Measurements from ENCODE around the gene RPS15. TPM values are rescaled to one million over a fixed set of nuclear protein-coding genes. Genes with fewer than 3 reads are reported as not detected.

Gene RPS15
- total and polyA plus RNA-seq, 4 donors, result 574 to 2,993 (median 1,933) TPM

DNA sequence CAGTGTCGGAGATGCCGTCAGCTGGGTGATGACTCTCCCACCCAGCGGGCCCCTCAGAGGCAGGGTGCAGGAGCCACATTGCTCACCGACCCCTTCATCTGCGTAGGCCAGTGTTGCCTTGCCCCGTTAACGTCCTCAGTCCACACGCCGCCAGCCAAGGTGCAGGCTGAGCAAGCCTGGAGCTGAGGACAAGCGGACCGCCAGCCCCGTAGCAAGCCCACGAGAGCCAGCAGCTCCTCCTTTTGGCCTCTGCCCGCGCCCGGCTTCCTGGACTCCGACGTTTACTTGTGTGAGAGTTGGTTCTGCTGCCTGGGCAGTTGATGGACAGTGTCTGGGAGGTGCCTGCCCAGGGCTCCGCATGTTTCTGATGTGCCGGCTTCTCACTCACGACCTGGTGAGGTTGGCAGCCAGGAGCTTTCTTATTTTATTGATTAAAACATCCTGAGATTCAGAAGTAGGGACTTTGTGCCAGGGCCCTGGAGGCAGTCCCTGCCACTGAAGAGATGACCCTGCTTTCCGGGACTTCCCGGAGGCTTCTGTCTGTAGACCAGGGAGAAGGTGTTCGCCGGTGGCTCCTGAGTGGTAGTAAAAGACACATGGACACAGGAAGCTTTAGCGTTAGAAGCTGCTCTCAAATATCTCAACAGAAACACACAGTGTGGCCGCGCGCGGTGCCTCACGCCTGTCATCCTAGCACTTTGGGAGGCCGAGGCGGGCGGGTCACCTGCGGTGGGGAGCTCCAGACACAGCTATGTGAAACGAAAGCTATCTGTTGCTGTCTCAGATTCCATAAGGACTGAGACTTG is 25.0 kb upstream of the RPS15 start:
- 79 to 86% methylated on average over 36 of the region's 36 CpGs for WGBS, 2 donors
- H3K9me3 ChIP-seq (ENCODE audit: control insufficient read depth in 4 of 4, insufficient read depth in 3 of 4, low read length in 3 of 4), result no peaks in the 10 kb centered on the region
- H3K36me3 ChIP-seq (ENCODE audit: control insufficient read depth in 4 of 4, insufficient read depth in 4 of 4, low read length in 4 of 4), result peaks cover 0 to 21% (median 4%) of the 10 kb centered on the region in 4 donors
- no peaks in the 10 kb centered on the region for H3K27me3 ChIP-seq (ENCODE audit: control insufficient read depth in 3 of 3, insufficient read depth in 3 of 3, low read length in 2 of 3)
- peaks cover 16 to 63% (median 41%) of the 10 kb centered on the region in 5 donors for H3K4me1 ChIP-seq (ENCODE audit: control insufficient read depth in 5 of 5, insufficient read depth in 5 of 5, low read length in 5 of 5)
- H3K27ac ChIP-seq (ENCODE audit: low read depth in 1 of 2, low read length in 1 of 2), result no peak overlapping the region
- DNase-seq (no peak), ATAC-seq (ENCODE audit: insufficient read depth, low FRiP score) (no peak)
- no peak overlapping the region for H3K4me3 ChIP-seq
- TF ChIP-seq, protein P1, sequence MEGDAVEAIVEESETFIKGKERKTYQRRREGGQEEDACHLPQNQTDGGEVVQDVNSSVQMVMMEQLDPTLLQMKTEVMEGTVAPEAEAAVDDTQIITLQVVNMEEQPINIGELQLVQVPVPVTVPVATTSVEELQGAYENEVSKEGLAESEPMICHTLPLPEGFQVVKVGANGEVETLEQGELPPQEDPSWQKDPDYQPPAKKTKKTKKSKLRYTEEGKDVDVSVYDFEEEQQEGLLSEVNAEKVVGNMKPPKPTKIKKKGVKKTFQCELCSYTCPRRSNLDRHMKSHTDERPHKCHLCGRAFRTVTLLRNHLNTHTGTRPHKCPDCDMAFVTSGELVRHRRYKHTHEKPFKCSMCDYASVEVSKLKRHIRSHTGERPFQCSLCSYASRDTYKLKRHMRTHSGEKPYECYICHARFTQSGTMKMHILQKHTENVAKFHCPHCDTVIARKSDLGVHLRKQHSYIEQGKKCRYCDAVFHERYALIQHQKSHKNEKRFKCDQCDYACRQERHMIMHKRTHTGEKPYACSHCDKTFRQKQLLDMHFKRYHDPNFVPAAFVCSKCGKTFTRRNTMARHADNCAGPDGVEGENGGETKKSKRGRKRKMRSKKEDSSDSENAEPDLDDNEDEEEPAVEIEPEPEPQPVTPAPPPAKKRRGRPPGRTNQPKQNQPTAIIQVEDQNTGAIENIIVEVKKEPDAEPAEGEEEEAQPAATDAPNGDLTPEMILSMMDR (IDR thresholded peaks at IDR 0.05; ENCODE audit: control extremely low read depth, extremely low read depth), result no peak
- H3K9ac ChIP-seq (ENCODE audit: insufficient read depth in 1 of 2, low read length in 2 of 2), result no peak overlapping the region

DNA sequence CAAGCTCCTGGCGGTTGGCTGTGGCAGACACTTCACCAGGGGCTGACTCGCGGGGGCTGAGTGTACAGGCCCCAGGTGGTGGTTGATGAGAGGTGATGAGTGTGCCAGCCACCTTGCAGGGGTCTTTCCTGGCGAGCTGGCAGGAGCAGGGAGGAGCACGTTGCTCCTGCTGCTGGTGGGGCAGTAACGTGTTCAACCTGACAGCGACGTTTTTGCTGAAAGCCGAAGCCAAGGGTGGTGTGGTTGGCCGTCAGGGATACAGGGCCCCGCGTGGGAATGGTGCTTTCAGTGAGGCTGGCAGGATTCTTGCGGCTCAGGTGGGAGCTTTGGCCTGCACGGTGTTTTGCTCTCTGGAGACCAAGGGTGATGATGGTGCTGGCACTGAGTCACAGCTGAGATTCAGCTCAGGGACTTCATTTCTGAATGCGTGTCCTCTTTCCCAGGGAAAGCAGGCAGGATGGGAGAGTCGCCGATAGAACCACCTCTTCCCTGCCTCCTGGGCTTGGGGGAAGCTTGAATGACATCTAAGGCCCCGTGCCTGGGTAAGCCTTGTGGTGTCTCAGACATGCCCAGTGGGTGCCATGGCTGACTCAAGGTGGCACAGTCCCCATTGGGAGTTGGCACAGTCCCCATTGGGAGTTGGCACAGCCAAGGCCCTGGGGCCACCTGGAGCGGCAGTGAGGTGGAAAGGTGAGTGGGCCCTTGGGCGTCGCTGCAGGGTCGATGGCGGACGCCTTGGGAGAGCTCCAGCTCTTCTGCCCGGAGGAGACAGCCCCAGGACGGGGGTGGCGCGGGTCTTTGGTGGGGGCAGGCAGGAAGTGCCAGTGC is 22.0 kb upstream of the RPS15 start:
- ATAC-seq (ENCODE audit: insufficient read depth, low FRiP score), result no peak
- H3K27ac ChIP-seq (ENCODE audit: low read depth in 1 of 2, low read length in 1 of 2), result peak overlapping the region; percentile 79 to 83
- peaks cover 14 to 41% (median 25%) of the 10 kb centered on the region in 5 donors for H3K4me1 ChIP-seq (ENCODE audit: control insufficient read depth in 5 of 5, insufficient read depth in 5 of 5, low read length in 5 of 5)
- peaks cover 0 to 41% (median 4%) of the 10 kb centered on the region in 4 donors for H3K36me3 ChIP-seq (ENCODE audit: control insufficient read depth in 4 of 4, insufficient read depth in 4 of 4, low read length in 4 of 4)
- peak overlapping the region; percentile 37 to 73 for H3K9ac ChIP-seq (ENCODE audit: insufficient read depth in 1 of 2, low read length in 2 of 2)
- no peaks in the 10 kb centered on the region for H3K27me3 ChIP-seq (ENCODE audit: control insufficient read depth in 3 of 3, insufficient read depth in 3 of 3, low read length in 2 of 3)
- no peaks in the 10 kb centered on the region for H3K9me3 ChIP-seq (ENCODE audit: control insufficient read depth in 4 of 4, insufficient read depth in 3 of 4, low read length in 3 of 4)
- TF ChIP-seq, protein P1 (IDR thresholded peaks at IDR 0.05; ENCODE audit: control extremely low read depth, extremely low read depth), result no peak
- H3K4me3 ChIP-seq, result no peak overlapping the region
- WGBS, 2 donors, result 60 to 77% methylated on average over 28 of the region's 28 CpGs
- no peak for DNase-seq

DNA sequence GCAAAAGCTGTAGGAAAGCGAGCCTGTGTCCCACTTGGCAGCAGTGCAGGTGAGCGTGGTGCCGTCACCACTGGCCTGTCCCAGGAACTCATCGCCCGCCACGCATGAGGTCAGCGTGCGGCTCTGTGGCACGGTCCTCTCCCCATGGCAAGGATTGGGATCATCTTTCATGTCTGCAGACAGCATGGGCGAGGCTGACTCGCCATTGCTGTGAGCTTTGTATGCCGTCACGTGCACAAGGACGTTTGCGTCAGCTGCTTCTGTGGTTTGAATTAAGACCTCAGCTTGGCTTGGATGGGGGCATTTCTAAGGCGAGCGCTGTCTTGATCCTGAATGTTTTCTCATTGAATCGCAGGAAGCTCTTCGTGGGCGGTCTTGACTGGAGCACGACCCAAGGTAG is 21.1 kb upstream of the RPS15 start:
- ATAC-seq (ENCODE audit: insufficient read depth, low FRiP score) (no peak), DNase-seq (no peak)
- WGBS, 2 donors, result 86 to 87% methylated on average over 21 of the region's 21 CpGs
- H3K27ac ChIP-seq (ENCODE audit: low read depth in 1 of 2, low read length in 1 of 2), result peak overlapping the region in 1 of 2 donors; percentile 8
- H3K36me3 ChIP-seq (ENCODE audit: control insufficient read depth in 4 of 4, insufficient read depth in 4 of 4, low read length in 4 of 4), result peaks cover 0 to 48% (median 5%) of the 10 kb centered on the region in 4 donors
- TF ChIP-seq, protein P1 (IDR thresholded peaks at IDR 0.05; ENCODE audit: control extremely low read depth, extremely low read depth), result no peak
- H3K9ac ChIP-seq (ENCODE audit: insufficient read depth in 1 of 2, low read length in 2 of 2), result peak overlapping the region in 1 of 2 donors; percentile 23
- H3K4me1 ChIP-seq (ENCODE audit: control insufficient read depth in 5 of 5, insufficient read depth in 5 of 5, low read length in 5 of 5), result peaks cover 14 to 34% (median 21%) of the 10 kb centered on the region in 5 donors
- H3K27me3 ChIP-seq (ENCODE audit: control insufficient read depth in 3 of 3, insufficient read depth in 3 of 3, low read length in 2 of 3), result no peaks in the 10 kb centered on the region
- no peaks in the 10 kb centered on the region for H3K9me3 ChIP-seq (ENCODE audit: control insufficient read depth in 4 of 4, insufficient read depth in 3 of 4, low read length in 3 of 4)
- no peak overlapping the region for H3K4me3 ChIP-seq

Measured in lung (tissue), 12 donors.